GM23338 (cell line): ENCODE measurements around the gene RIOK1. TPM values are rescaled to one million over a fixed set of nuclear protein-coding genes. Genes with fewer than 3 reads are reported as not detected.
A peak's percentile ranks its signal among the peaks of the same experiment; 100 is the strongest.

Source experiments
- ATAC-seq: fragments of 200-7000 bp; cut with Tn5 transposase; 3 replicates; pipeline ENCODE4 v1.9.1; 2020
- DNase-seq: peaks from one replicate; pipeline ENCODE4 v3.0.0-alpha.2; 2015; ENCODE audit warnings: low spot score
- H2AFZ ChIP-seq: fragments of 200-600 bp; sonication (generic); 2 replicates; pipeline ENCODE4 v1.8.0; 2016; ENCODE audit warnings: antibody characterized with exemption, mild to moderate bottlenecking, moderate library complexity
- H3F3A ChIP-seq: fragments of 200-600 bp; sonication (generic); replicated peaks from 2 replicates; pipeline ENCODE4 v1.8.0; 2017; ENCODE audit warnings: antibody characterized with exemption, mixed run types, low read depth
- H3K27ac ChIP-seq: fragments of 200-600 bp; sonication (generic); 2 replicates; pipeline ENCODE4 v1.6.1; 2016; ENCODE audit warnings: low read depth
- H3K27me3 ChIP-seq: fragments of 200-600 bp; sonication (generic); 2 replicates; pipeline ENCODE4 v1.8.0; 2016; ENCODE audit warnings: mild to moderate bottlenecking, mixed run types, moderate library complexity; ENCODE audit not compliant: insufficient read depth
- H3K36me3 ChIP-seq: fragments of 200-600 bp; sonication (generic); 2 replicates; pipeline ENCODE4 v1.8.0; 2016; ENCODE audit warnings: mild to moderate bottlenecking; ENCODE audit not compliant: insufficient read depth
- H3K4me1 ChIP-seq: fragments of 200-600 bp; sonication (generic); 2 replicates; pipeline ENCODE4 v1.8.0; 2016; ENCODE audit warnings: mild to moderate bottlenecking, moderate library complexity; ENCODE audit not compliant: insufficient read depth
- H3K4me2 ChIP-seq: fragments of 200-600 bp; sonication (generic); 2 replicates; pipeline ENCODE4 v1.7.1; 2017; ENCODE audit warnings: mixed run types
- H3K4me3 ChIP-seq: fragments of 200-600 bp; sonication (generic); 2 replicates; pipeline ENCODE4 v1.6.1; 2016; ENCODE audit warnings: mixed run types
- H3K79me2 ChIP-seq: fragments of 200-600 bp; sonication (generic); replicated peaks from 2 replicates; pipeline ENCODE4 v1.8.0; 2017; ENCODE audit warnings: mild to moderate bottlenecking; ENCODE audit not compliant: insufficient read depth
- H3K9me2 ChIP-seq: fragments of 200-600 bp; sonication (generic); 2 replicates; pipeline ENCODE4 v1.8.0; 2017; ENCODE audit not compliant: insufficient read depth
- H4K20me1 ChIP-seq: fragments of 200-600 bp; sonication (generic); replicated peaks from 2 replicates; pipeline ENCODE4 v1.8.0; 2017; ENCODE audit warnings: mild to moderate bottlenecking; ENCODE audit not compliant: insufficient read depth
- H3K27ac Mint-ChIP-seq: 2 replicates; pipeline ENCODE4 v1.8.0; 2020; ENCODE audit warnings: inconsistent platforms, mild to moderate bottlenecking, moderate library complexity, mixed read lengths
- H3K27me3 Mint-ChIP-seq: 3 replicates; pipeline ENCODE4 v1.8.0; 2022; ENCODE audit warnings: low read depth, mild to moderate bottlenecking, moderate library complexity, mixed read lengths, inconsistent platforms; ENCODE audit not compliant: insufficient read depth, poor library complexity
- H3K36me3 Mint-ChIP-seq: 3 replicates; pipeline ENCODE4 v1.8.0; 2021; ENCODE audit warnings: low read depth, mild to moderate bottlenecking, inconsistent platforms, moderate library complexity, mixed read lengths
- H3K4me1 Mint-ChIP-seq: 3 replicates; pipeline ENCODE4 v1.8.0; 2020; ENCODE audit warnings: mild to moderate bottlenecking, inconsistent platforms, mixed read lengths
- H3K4me3 Mint-ChIP-seq: 3 replicates; pipeline ENCODE4 v1.8.0; 2021; ENCODE audit warnings: moderate library complexity, mild to moderate bottlenecking, inconsistent platforms, mixed read lengths
- H3K9me3 Mint-ChIP-seq: 3 replicates; pipeline ENCODE4 v1.8.0; 2020; ENCODE audit warnings: moderate library complexity, mild to moderate bottlenecking, inconsistent platforms, mixed read lengths
- EZH2 ChIP-seq: fragments of 200-600 bp; sonication (generic); IDR thresholded peaks from one replicate; pipeline ENCODE4 v1.8.0; 2017; ENCODE audit warnings: antibody characterized with exemption, mild to moderate bottlenecking, low read depth; ENCODE audit not compliant: unreplicated experiment
- ZNF114 ChIP-seq: fragments of 250-450 bp; sonication (Bioruptor Pico); IDR thresholded peaks from 2 replicates; pipeline ENCODE4 v1.5.0; 2020; ENCODE audit warnings: mild to moderate bottlenecking, moderate library complexity
- polyA plus RNA-seq: library from polyadenylated mRNA; unstranded; fragments of >200 nt; fragmentation: Nextera tagmentation; extraction: Ambion mirVana; gene quantifications from 2 replicates; pipeline ENCODE4 v1.2.1, GENCODE V29; 2016
- total RNA-seq: library from RNA; depleted of rRNA; stranded (reverse); fragments of >200 nt; shearing (Covaris generic); gene quantifications from 2 replicates; pipeline ENCODE4 v1.2.3, GENCODE V29; 2014
- TF ChIP-seq, protein P1 (sequence below): fragments of 250-450 bp; sonication (Bioruptor Pico); IDR thresholded peaks from 2 replicates; pipeline ENCODE4 v1.5.0; 2020; ENCODE audit warnings: mild to moderate bottlenecking, moderate library complexity
- TF ChIP-seq, protein P2 (sequence below): IDR thresholded peaks from 2 replicates; pipeline ENCODE4 v1.6.1; 2016; ENCODE audit warnings: antibody characterized with exemption
- TF ChIP-seq, protein P3 (sequence below), 2 experiments: fragments of 200-600 bp in 1 of 2; sonication (generic) in 1 of 2; conservative IDR thresholded peaks; 2 replicates each; pipeline versions ENCODE4 v1.5.1 to v1.6.1; 2016 to 2017; ENCODE audit warnings: antibody characterized with exemption in 2 of 2, low read depth in 2 of 2, mild to moderate bottlenecking in 2 of 2, moderate library complexity in 1 of 2
- TF ChIP-seq, protein P4 (sequence below): IDR thresholded peaks from one replicate; pipeline ENCODE4 v1.6.1; 2018; ENCODE audit warnings: antibody characterized with exemption; ENCODE audit not compliant: unreplicated experiment

RIOK1 gene
- total and polyA plus RNA-seq, 2 experiments from 2014 or later = 15.5 to 34.3 TPM

DNA sequence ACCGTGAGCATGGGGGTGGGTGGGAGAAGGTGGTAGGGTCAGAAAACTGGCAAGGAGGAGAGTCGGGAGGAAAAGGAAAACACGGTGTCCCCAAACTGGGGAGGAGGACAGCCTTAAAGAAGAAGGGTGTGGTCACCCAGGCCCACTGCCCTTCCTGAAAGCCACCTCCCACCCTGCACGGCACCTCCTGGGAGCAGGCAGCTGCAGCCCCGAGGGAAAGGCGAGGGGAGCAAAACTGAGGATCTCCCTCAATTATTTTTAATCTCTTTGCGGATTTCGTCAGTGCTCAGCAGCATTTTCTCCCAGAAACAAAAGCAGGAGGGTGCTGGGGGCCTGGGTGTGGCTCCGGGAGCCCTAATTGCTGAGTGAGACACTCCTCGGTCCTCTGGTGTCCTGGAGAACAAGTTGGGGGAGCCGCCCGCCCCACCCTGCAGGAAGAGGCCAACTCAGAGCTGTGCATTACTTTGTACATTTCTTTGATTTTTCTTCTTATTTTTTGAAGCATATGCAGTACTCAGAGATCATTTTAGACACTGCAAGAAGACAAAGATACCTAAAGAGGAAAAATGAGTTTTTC, 56.4 kb downstream of the RIOK1 start (continued):
- TF ChIP-seq, protein P1, sequence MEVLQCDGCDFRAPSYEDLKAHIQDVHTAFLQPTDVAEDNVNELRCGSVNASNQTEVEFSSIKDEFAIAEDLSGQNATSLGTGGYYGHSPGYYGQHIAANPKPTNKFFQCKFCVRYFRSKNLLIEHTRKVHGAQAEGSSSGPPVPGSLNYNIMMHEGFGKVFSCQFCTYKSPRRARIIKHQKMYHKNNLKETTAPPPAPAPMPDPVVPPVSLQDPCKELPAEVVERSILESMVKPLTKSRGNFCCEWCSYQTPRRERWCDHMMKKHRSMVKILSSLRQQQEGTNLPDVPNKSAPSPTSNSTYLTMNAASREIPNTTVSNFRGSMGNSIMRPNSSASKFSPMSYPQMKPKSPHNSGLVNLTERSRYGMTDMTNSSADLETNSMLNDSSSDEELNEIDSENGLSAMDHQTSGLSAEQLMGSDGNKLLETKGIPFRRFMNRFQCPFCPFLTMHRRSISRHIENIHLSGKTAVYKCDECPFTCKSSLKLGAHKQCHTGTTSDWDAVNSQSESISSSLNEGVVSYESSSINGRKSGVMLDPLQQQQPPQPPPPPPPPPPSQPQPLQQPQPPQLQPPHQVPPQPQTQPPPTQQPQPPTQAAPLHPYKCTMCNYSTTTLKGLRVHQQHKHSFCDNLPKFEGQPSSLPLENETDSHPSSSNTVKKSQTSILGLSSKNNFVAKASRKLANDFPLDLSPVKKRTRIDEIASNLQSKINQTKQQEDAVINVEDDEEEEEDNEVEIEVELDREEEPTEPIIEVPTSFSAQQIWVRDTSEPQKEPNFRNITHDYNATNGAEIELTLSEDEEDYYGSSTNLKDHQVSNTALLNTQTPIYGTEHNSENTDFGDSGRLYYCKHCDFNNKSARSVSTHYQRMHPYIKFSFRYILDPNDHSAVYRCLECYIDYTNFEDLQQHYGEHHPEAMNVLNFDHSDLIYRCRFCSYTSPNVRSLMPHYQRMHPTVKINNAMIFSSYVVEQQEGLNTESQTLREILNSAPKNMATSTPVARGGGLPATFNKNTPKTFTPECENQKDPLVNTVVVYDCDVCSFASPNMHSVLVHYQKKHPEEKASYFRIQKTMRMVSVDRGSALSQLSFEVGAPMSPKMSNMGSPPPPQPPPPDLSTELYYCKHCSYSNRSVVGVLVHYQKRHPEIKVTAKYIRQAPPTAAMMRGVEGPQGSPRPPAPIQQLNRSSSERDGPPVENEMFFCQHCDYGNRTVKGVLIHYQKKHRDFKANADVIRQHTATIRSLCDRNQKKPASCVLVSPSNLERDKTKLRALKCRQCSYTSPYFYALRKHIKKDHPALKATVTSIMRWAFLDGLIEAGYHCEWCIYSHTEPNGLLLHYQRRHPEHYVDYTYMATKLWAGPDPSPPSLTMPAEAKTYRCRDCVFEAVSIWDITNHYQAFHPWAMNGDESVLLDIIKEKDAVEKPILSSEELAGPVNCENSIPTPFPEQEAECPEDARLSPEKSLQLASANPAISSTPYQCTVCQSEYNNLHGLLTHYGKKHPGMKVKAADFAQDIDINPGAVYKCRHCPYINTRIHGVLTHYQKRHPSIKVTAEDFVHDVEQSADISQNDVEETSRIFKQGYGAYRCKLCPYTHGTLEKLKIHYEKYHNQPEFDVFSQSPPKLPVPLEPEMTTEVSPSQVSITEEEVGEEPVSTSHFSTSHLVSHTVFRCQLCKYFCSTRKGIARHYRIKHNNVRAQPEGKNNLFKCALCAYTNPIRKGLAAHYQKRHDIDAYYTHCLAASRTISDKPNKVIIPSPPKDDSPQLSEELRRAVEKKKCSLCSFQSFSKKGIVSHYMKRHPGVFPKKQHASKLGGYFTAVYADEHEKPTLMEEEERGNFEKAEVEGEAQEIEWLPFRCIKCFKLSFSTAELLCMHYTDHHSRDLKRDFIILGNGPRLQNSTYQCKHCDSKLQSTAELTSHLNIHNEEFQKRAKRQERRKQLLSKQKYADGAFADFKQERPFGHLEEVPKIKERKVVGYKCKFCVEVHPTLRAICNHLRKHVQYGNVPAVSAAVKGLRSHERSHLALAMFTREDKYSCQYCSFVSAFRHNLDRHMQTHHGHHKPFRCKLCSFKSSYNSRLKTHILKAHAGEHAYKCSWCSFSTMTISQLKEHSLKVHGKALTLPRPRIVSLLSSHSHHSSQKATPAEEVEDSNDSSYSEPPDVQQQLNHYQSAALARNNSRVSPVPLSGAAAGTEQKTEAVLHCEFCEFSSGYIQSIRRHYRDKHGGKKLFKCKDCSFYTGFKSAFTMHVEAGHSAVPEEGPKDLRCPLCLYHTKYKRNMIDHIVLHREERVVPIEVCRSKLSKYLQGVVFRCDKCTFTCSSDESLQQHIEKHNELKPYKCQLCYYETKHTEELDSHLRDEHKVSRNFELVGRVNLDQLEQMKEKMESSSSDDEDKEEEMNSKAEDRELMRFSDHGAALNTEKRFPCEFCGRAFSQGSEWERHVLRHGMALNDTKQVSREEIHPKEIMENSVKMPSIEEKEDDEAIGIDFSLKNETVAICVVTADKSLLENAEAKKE (CRISPR knock-in tag) = no peak
- TF ChIP-seq, protein P2, sequence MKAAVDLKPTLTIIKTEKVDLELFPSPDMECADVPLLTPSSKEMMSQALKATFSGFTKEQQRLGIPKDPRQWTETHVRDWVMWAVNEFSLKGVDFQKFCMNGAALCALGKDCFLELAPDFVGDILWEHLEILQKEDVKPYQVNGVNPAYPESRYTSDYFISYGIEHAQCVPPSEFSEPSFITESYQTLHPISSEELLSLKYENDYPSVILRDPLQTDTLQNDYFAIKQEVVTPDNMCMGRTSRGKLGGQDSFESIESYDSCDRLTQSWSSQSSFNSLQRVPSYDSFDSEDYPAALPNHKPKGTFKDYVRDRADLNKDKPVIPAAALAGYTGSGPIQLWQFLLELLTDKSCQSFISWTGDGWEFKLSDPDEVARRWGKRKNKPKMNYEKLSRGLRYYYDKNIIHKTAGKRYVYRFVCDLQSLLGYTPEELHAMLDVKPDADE = no peak
- TF ChIP-seq EZH2 = no peak

DNA sequence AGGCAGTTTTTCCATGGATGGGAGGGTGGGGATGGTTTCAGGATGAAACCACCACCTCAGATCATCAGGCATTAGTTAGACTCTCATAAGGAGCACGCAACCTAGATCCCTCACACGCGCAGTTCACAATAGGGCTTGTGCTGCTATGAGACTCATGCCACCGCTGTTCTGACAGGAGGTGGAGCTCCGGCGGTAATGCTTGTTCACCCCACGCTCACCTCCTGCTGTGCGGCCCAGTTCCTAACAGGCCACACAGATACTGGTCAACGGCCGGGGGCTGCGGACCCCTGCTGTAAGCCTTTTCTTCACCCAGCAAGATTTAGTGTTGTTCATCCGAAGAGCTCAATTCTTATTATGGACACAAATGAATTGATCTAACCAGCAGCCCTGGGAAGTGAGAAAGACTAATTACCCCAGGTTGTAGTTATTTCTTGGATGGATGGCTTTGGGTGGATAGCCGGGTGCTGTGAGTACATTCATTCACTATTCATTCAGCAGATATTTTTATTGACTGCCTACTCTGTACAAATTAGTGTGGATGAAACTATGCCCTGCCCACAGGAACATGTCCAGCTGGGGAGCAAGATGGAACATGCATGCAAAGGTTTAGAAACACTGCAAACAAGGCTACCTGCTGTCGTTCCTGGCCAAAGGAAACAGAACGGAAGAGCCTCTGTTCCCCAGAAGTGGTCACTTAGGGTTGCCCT, 57.2 kb downstream of the RIOK1 start:
- H3K4me3 ChIP-seq = no peak overlapping the region
- H3F3A ChIP-seq = no peaks in the 10 kb centered on the region
- H3K4me1 ChIP-seq = no peaks in the 10 kb centered on the region; the same call in 1 of the 2 replicates
- H3K27me3 Mint-ChIP-seq = no peaks in the 10 kb centered on the region
- no peak for DNase-seq
- H3K4me3 Mint-ChIP-seq = no peak overlapping the region
- H4K20me1 ChIP-seq = no peaks in the 10 kb centered on the region
- H3K4me2 ChIP-seq = no peak overlapping the region
- H3K27ac Mint-ChIP-seq = no peak overlapping the region
- H3K79me2 ChIP-seq = no peaks in the 10 kb centered on the region
- no peak overlapping the region for H3K27ac ChIP-seq
- no peaks in the 10 kb centered on the region for H3K36me3 Mint-ChIP-seq
- ATAC-seq = peak; percentile 71
- TF ChIP-seq, protein P3, sequence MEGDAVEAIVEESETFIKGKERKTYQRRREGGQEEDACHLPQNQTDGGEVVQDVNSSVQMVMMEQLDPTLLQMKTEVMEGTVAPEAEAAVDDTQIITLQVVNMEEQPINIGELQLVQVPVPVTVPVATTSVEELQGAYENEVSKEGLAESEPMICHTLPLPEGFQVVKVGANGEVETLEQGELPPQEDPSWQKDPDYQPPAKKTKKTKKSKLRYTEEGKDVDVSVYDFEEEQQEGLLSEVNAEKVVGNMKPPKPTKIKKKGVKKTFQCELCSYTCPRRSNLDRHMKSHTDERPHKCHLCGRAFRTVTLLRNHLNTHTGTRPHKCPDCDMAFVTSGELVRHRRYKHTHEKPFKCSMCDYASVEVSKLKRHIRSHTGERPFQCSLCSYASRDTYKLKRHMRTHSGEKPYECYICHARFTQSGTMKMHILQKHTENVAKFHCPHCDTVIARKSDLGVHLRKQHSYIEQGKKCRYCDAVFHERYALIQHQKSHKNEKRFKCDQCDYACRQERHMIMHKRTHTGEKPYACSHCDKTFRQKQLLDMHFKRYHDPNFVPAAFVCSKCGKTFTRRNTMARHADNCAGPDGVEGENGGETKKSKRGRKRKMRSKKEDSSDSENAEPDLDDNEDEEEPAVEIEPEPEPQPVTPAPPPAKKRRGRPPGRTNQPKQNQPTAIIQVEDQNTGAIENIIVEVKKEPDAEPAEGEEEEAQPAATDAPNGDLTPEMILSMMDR (conservative IDR thresholded peaks at IDR 0.05; ENCODE audit: low read depth in 2 of 2) = no peak
- TF ChIP-seq, protein P4, sequence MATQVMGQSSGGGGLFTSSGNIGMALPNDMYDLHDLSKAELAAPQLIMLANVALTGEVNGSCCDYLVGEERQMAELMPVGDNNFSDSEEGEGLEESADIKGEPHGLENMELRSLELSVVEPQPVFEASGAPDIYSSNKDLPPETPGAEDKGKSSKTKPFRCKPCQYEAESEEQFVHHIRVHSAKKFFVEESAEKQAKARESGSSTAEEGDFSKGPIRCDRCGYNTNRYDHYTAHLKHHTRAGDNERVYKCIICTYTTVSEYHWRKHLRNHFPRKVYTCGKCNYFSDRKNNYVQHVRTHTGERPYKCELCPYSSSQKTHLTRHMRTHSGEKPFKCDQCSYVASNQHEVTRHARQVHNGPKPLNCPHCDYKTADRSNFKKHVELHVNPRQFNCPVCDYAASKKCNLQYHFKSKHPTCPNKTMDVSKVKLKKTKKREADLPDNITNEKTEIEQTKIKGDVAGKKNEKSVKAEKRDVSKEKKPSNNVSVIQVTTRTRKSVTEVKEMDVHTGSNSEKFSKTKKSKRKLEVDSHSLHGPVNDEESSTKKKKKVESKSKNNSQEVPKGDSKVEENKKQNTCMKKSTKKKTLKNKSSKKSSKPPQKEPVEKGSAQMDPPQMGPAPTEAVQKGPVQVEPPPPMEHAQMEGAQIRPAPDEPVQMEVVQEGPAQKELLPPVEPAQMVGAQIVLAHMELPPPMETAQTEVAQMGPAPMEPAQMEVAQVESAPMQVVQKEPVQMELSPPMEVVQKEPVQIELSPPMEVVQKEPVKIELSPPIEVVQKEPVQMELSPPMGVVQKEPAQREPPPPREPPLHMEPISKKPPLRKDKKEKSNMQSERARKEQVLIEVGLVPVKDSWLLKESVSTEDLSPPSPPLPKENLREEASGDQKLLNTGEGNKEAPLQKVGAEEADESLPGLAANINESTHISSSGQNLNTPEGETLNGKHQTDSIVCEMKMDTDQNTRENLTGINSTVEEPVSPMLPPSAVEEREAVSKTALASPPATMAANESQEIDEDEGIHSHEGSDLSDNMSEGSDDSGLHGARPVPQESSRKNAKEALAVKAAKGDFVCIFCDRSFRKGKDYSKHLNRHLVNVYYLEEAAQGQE = no peak
- TF ChIP-seq EZH2 = no peak
- no peak for TF ChIP-seq ZNF114 (CRISPR knock-in tag)
- H3K9me3 Mint-ChIP-seq = peaks cover 4% of the 10 kb centered on the region; the same call in 2 of the 3 replicates
- peak overlapping the region; percentile 28; the same call in 1 of the 2 replicates for H2AFZ ChIP-seq
- H3K27me3 ChIP-seq = no peaks in the 10 kb centered on the region
- H3K36me3 ChIP-seq = no peaks in the 10 kb centered on the region
- H3K4me1 Mint-ChIP-seq = peaks cover 14% of the 10 kb centered on the region
- H3K9me2 ChIP-seq = no peaks in the 10 kb centered on the region
